Anterior cingulate cortex (tissue), 58 donors: ENCODE results near the gene ITSN1.
"Not testable (repeated sequence)": the region's sequence is repeated elsewhere in the genome, so short reads cannot be mapped to it uniquely, and the experiment has no call there.

Experiments
- DNase-seq, 58 donors: peaks; one replicate each; lab custom pipeline; 2025; lab: John Stamatoyannopoulos, UW

ITSN1 gene

DNA sequence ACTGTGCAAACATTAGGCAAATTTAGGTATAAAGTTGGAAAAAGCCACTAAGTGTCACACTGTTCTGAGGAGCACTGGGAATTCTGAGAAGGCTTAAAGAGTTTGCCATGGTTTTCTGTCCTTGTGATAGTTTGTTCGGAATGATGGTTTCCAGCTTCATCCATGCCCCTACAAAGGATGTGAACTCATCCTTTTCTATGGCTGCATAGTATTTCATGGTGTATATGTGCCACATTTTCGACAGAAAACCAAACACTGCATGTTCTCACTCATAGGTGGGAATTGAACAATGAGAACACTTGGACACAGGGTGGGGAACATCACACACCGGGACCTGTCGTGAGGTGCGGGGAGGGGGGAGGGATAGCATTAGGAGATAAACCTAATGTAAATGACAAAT is 34.4 kb downstream of the ITSN1 start:
- not testable (repeated sequence) for DNase-seq

DNA sequence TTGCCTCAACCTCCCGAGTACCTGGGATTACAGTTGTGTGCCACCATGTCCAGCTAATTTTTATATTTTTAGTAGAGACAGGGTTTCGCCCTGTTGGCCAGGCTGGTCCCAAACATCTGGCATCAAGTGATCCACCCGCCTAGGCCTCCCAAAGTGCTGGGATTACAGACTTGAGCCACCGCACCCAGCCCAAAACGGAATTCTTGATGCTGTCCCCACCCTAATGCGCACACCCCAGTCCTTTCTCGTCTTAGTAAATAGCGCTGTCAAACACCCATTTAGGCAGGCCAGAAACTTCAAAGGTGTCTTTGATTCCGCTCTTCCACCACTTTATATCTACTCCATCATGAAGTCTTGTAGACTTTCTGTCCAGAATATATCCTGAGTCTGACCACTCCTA is 35.1 kb downstream of the ITSN1 start:
- no peak for DNase-seq

DNA sequence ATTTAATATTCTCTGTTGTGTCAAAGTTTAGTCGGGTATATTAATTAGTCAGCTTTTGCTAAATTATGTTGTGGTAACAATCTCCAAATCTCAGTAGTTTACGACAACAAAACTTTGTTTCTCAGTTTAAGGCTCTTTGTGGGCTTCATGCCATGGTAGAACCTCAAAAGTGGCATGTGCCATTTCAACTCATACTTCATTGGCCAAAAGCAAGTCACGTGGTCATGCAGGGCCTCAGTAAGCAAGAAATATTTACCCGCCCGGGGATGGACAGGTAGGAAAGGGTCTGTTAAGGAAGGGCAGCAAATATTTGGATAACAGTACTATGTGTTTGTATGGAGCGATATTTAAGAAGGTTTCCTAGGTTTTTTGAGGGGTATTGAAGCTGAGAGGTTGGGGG is 38.6 kb downstream of the ITSN1 start:
- DNase-seq = no peak

DNA sequence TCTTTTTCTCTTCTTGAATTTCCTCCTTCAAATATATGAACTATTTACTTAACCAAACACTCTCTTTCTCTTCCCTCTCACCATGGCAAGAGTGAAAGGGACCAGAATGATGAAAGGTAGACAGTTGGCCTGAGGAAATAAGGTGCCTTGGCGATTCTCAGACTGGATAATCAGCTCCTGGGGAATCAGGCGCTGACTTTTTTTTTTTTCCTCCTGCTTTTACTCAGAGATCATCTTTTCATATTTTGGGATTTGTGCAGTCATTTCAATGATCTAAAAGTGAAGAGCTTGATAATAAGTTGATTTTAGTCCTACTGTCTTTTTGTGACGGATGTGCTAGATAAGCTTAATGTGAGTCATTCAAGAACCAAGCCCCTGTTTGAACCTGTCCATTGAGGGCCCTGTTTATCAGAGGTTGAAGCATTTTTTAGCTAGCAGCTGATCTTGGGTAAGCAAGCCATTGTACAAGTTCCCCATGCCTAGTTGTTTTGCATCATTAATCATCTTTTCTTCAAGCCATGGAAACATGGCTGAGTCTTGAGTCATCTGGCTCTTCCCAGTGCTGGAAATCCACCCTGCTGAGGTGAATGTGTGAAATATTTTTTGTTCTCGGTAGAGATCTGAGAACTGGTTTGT is 40.8 kb downstream of the ITSN1 start:
- no peak for DNase-seq

DNA sequence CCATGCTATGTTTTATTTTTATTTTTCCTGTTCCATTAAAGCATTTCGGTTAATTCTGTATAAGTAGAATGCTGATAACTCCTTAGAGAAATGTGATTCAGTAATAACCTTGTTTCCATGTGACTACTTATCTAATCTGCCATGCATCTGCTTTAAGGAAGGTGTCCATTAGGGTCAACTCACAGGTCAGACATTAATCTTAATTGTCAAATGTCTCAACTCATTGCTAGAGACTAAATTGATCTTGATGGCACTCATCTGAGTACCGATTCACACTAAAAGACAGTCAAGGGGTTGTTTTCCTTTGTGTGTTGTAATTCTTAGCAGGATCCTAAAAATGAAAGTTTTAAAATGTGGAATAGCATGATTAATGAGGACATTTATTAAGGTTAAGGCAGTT is 41.8 kb downstream of the ITSN1 start:
- no peak for DNase-seq

DNA sequence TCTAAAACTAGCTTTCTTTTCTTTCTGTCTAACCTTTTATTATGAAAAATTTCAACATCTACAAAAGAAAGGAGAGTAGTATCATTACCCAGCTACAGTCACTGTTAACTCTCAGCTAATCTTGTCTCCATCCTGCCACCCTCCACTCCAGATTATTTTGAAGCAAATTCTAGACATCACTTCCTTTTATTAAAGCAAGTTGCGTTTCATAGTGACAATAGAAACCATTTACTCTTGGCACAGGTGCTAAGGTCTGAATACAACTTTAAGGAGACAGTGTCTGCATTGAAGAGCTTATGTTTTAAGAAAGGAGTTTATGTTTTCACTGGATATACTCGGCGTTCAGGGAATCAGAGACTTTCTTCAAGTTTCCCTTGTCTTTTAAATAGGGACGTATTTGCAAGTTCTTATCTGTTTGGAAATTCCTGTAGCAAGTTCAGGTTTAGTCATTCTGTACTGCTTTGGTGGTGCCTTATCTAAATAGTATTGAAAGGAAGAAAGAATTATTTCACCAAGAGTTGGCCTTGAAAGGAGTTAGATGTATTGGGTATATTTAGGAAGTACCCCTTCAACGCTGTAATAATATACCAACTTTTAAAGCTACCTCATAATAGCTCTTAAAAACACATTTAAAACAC is 42.7 kb downstream of the ITSN1 start:
- DNase-seq = no peak

DNA sequence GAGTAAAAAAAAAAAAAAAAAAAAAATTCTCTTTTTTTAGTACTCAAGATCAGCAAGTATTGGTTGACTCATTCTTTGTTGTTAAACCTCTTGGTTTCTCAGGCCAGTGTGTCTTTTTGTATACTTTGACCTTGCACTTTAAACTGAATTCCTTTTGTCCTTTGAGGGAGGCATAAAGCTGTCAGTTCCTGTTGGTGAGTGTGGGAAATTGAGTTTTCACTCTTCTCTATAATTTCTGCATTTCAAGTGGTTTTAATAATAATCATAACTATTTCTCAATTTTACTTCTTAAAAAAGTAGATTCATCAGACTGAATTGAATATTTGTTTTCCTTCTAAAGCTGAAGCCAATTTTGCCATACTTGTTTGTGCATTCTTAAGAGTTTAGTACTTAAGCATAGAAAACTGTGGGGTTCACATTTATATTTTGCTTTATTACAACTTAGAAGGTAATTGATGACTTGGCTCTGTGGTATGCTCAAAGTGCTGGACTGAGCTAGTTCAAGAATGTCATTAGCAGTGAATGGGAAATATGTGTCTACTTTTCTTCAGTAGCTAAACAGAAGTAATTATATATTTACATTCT is 43.4 kb downstream of the ITSN1 start:
- DNase-seq = no peak

DNA sequence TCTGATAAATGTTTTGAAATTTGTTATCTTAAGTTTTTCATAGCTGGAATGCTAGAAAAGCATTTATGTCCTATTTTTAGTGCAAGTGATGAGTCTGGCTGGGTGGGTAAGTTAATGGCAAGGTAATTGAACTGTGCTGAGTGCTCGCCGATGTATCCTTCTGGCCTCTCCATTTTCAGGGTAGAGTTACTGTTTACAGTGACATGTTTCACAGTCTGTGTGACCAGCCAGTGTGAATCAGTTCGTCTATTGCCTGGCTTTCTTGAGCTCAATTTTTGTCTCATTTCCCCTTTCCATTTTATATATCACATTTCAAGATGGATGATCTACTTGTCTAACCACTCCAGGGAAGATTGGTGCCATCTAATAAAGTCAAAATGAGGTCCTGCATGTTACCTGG is 44.1 kb downstream of the ITSN1 start:
- no peak for DNase-seq

DNA sequence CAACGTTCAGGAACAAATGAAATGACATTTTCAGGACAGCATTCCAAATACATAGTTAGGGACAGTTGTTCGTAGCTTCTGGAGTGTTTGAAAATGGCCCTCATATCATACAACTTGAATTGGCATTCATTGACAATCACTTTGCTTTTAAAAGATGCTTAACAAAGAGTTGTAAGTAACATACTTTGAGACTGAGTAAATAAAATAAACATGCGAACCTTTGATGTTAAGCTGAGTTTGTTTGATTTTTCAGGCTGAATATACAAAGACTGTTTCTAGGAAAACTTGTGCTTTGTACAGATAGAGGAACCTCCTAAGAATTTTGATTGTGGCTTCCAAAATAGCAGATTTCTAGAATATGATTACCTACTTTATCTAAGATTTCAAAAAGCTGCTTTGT is 45.3 kb downstream of the ITSN1 start:
- DNase-seq = no peak

DNA sequence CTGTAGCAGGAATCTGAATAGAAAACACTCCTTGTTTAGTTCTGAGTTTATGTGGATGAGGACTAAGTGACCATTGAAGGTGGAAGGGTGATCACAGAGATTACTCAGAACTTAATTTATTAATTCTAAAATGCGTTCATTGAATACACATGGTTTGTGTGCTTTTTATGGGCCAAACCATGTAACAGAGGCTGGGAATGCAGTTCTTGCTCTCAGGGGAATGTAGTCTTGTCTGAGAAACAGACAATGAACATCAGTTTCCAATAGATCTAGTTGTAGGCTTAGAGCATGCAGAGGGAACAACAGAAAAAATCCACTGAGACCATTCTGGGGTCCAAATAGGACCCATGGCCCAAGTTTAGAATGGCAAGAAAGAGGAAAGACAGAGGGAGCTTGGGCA is 46.1 kb downstream of the ITSN1 start:
- DNase-seq = no peak

DNA sequence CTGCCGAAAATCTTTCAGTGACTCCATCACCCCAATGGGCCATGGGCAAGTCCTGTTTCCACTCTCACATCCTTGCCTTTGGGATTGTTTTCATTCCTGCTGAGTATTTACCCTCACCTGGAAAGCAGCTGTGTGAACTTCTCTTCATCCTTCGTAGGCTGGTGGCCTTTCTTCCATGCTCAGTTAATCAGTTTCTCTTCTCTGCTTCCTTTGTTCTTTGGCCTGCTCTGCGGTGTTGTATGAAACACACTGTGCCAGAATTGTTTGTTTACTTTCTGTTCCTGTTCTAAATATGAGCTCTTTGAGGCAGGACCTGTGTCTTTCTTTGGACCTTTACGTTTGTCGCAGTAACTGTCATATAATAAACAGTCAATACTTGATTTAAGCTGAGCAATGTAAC is 48.6 kb downstream of the ITSN1 start:
- DNase-seq = no peak

DNA sequence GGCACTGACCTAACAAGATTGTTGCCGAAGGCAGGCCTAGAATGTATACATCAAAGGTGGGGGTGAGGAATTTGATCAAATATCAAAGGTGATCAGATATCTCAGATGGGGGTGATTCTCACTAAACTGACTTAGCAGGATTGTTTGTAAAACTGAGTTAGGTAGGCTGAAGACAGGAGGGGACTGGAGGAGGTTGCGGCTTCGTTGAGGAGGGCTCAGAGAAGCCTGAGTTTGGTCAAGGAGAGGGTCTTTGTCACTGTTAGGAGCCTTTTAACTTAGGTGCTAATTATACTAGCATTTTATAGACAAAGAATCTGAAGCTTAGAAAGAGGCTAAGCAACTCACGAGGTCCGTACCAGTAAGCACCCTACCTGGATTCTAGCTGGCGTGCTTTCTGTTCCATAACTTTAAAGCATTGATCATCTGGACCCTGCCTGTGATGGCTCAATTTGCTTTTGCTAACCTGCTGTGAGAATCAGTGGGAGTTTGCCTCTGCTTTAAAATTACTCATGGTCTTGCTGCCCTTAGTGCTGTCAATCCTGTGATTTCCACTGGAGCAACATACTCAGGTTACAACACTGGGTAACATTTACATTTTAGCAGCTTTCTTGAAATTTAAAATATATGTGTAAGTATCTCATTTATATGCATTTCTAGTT is 49.8 kb downstream of the ITSN1 start:
- DNase-seq = no peak

DNA sequence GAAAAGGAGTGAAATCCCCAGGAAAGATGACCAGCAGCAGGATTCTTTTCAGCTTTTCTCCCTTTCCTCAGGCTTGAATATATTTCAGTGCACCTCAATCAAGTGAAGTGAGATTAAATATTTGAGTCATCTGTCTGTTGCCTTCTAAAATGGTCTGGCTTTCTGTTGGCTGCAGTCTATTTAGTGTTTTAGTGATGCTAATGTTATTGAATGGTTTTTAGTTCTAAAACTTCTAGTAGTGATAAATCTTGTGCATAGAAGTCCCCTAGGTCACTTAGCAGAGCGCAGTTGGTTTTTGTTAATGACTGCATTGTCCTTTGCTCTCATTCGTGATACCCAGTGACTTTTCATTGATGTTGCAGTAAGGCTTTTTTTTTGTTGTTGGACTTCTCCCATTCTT is 53.5 kb downstream of the ITSN1 start:
- DNase-seq = no peak

DNA sequence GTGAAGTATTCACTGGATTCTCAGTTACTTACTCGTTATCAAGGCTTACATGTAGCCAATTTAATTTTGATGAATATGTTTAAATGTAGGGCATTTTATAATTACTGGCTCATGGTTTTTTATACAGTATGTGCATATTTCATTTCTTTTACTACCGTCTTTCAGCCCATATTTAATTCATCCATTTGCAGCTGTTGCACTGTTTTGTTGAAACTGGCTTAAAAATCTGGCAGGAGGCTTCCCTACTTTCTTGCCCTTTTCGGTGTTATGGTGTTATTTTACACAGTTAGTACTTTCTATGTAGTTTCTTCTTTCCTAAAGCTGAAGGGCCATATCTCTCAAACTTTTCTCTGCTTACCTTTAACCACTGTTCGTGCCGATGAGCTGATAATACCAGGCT is 54.2 kb downstream of the ITSN1 start:
- no peak for DNase-seq

DNA sequence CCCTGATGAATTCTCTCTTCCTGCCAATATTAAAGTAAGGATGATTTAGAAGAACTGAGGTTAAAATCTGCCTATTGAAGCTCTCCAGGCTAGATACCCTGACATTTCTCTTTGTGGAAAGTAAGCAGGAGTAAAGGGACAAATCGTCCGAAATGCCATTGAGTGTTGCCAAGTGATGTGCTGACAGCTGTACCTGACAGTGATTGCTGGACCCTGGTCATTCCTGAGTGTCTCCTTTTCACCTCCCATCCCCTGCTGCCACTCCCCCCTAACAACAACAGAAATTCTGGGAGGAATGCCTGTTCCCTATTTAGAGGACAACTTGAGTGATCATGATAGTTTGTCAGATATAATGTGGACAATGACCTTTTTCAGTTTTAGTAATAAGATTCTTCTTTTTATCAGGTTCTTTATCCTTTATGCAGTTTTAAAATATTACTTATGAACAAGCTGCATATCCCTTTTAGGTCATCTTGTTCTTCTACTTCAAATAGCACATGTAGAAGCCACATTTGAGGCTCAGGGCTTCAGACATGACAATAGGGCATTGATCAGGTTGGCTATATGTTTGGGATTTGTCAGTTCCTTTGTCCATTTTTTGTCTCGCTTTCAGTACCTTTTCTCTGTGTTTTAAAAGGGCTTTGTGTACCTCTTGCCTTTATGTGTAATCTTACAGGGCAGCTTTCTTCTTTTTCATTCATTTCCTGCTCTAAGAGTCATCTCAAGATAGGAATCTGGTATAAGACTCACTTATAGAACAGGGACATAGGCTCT is 56.0 kb downstream of the ITSN1 start:
- no peak for DNase-seq

DNA sequence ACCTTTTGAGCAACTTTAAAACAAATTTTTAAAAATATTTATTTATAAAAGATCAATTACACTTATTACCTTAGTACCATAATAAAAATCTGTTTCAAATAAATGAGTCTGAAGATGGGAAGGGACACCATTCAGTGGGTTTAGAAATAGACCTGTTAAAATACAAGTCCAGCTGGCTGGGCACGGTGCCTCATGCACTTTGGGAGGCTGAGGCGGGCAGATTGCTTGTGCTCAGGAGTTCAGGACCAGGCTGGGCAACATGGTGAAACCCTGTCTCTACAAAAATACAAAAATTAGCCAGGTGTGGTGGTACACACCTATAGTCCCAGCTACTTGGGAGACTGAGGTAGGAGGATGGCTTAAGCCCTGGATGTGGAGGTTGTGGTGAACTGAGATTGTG is 57.0 kb downstream of the ITSN1 start:
- DNase-seq = no peak

DNA sequence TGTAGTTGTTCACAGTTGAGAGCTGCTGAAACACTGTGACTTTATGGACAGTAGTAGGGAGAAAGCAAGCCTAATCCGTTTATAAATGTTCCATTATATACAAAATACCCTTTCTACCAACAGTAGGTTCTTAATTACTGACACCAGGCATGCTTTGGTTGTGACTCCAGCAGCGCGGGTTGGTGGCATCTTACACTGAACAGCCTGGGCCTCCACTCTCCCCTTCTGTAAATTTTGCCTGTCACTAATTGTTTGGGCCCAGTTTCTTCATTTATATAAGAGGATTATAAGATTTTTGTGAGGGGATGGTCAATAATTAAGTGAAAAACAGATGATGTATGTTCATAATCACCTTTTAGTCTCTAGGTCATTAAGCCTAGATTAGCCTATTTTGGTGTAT is 58.2 kb downstream of the ITSN1 start:
- no peak for DNase-seq

DNA sequence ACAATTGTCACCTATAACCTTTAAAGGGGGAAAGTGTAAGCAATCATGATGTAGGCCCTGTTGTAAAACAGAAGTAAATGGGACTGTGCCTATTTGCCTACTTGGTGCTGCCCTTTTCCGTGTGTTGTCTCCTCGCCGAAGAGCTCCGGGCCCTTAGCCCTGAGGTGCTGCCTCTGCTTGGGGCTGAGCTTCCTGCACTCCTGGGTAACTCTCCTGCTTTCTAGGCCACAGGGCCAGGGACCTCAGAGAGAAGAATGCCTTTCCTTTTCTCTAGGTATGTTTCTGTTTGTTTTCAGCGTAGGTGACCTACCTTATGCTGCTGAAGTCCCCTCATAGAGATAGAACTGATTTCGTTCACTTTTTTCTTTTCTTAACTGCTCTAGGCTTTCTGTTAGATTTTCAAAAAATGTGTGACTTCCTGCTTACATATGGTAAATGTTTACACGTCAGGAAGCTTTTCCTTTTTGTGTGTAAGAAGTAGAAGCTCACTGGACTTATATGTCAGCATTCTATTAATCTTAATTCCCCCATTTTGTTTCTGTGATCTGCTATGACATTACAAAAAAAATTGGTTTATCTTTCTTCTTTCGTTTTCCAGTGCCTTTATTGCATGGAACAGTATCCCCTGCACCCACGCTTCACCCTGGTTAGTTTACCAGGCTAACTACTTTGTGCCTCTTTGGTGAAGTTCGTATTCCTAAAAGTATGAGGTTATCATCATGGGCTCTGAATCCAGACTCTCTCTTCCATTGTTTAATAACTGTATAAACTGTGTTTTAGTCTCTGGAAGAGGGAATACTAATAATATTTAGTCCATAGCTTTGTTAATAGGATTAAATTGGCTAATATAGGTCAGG is 61.7 kb downstream of the ITSN1 start:
- DNase-seq = no peak

DNA sequence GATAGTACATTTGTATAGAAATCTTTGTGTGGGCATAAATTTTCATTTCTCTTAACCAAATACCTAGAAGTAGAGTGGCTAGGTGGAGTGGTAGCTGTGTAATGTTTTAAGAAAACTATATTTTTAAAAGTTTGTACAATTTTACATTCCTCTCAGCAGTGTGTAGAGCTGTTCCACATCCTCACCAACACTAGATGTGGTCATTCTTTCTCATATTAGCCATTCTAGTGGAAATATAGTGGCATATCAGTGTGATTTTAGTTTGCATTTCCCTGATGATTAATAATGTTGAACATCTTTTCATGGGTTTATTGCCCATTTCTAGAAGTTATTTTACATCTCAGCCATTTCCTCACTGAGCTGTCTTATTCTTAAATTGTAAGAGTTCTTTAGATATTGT is 65.5 kb downstream of the ITSN1 start:
- DNase-seq = no peak

DNA sequence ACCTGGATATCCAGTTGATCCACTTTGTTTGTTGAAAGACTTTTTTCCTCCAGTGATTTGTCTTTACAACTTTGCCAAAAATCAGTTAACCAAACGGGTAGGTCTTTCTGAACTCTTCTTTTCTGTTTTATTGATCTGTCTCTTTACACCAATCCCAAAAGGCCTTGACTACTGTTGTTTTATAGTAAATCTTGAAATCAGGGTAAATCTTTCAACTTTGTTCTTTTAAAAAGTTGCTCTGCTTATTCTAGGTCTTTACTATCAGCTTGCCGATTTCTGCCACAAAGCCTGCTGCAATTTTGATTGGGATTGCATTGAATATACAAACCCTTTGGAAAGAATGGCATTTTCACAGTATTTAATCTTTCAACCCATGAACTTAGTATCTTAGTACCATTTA is 66.6 kb downstream of the ITSN1 start:
- no peak for DNase-seq
